GM19328 (cell line): ENCODE data around the gene HTR4.
"Not testable (repeated sequence)": the region's sequence is repeated elsewhere in the genome, so short reads cannot be mapped to it uniquely, and the experiment has no call there.

Experiments used
- ATAC-seq: cut with Tn5 transposase; IDR thresholded peaks from one replicate; pipeline ENCODE4 v1.9.1; 2021; ENCODE audit warnings: mild to moderate bottlenecking, moderate library complexity; ENCODE audit not compliant: unreplicated experiment

The HTR4 gene, protein sequence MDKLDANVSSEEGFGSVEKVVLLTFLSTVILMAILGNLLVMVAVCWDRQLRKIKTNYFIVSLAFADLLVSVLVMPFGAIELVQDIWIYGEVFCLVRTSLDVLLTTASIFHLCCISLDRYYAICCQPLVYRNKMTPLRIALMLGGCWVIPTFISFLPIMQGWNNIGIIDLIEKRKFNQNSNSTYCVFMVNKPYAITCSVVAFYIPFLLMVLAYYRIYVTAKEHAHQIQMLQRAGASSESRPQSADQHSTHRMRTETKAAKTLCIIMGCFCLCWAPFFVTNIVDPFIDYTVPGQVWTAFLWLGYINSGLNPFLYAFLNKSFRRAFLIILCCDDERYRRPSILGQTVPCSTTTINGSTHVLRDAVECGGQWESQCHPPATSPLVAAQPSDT

DNA sequence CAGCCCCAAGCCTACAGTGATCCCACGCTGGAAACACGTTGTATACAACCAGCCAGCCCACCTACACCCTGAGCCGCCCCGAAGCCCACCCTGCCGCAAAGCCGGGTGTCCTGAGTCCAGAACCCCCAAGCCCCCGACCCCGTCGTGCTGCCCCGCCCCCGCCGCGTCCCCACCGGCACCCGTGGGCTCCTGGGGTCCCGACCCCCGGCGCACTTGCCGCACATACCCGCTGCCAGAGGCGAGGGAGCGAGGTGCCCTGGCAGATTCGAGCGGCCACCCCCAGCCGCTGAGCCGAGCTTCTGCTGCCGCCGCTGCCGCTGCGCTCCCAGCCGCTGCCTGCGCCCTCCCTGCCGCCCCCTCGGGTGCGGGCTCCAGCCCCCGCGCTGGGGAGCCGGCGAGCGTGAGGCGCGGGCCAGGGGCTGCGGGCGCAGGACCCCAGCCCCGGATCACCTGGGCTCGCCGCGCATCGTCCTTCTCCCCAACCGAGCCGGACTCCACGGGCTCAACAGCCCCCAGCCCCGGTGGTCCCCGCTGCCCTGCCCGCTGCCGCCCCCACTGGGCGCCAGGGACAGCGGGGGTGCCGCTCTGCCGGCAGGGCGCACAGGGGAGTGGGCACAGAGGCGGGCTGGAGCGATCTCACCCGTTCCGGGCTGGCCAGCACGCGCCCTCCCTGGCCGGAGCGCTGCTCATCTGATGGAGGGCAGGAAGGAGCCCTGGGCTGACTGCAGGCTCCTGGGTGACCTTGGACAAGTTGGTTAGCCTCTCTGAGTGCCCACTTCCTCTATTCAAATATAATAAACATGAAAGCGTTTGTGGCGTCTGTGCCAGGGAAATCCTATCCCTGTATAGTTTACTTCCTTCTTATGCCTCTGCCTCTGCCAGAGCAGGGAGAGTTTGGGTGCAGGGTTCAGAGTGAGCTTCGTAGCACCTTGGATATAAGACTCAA lies at the start of gene HTR4:
HTR4 (minus strand) TSS at position 692 of the 946 bp plus-strand sequence. CDS start 17,513 bp downstream, outside the sequence.
- no peak for ATAC-seq

DNA sequence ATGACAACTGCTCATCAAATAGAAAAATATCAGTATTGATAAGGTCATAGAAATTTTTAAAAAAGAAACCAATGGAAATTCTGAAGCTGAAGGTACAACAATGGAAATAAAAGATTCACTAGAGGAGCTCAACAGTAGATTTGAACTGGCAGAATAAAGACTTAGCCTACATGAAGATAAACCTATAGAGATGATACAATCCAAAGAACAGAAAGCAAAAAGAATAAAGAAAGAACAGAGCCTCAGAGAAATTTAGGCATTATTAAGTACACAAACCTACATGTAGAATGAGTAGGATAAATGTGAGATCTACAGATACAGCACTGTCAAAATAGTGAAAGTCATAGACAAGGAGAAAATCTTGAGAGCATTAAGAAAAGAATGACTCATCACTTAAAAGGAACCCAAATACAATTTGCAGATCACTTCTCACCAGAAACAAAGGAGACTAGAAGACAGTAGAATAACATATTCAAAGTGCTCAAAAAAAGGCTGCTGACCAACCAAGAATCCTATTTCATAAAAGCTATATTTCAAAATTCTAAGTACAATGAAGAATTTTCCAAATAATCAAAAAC lies 47.8 kb upstream of the HTR4 start:
- no peak for ATAC-seq

DNA sequence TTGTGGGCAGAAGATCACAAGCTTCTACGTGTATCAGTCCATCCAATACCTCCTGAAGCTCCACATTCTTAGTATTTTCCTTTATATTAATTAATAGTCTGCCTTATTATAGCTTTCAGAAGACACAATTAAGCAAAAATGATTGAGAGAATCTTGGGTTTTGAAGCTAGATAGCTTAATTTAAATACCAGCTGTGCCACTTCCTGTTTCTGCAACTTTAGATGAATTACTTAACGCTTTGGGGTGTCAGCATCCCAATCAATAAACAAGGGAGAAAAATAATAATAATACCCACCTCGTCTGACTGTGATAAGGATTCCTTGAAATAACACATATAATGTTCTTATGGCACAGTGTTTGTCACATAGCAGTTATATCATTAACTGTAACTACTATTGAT lies 44.7 kb upstream of the HTR4 start:
- no peak for ATAC-seq

DNA sequence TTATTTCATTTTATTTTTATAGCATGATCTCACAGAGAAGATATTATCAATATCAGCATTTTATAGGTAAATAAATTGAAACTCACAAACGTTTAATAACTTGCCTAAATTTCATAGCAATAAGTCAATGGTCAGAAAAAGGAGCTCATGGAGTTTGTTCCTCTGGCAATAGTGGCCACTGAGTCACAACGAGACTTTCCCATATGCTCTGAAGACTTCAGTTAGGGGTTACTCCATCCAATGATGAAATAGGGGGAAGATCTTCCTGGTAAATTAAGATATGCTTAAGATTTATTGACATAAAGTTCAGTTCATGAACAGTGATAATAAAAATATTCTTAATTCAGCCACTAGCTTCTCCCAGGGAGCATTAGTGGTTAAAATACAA lies 43.5 kb upstream of the HTR4 start:
- no peak for ATAC-seq

DNA sequence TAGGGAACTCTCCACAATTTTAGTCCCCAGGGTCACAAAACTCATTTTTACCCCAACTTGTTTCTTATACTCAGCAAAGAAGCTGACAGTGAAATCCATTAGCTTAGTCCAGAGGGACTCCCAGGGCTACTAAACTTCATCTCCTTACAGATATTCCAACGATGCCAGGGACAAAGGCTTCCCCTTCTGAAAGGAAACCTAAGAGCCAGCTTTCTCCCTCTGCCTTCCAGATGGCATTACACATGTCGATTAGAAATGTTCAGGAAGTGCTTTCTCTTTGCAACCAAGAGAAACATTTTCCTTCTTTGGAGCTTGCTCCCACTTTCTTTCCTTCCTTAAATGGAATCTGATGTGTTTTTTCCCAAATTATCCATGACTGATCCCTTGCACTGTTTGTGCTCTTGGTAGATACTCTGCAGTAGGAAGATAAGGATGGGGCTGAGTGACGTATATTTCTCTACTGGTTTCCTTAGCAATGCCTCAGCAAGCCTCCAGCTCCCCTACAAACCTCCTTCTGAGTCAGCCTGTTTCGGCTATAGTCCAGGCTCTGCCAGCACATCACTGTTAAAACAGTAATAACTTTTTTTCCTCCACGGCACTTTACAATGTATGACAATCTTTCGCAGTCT lies 43.0 kb upstream of the HTR4 start:
- no peak for ATAC-seq

DNA sequence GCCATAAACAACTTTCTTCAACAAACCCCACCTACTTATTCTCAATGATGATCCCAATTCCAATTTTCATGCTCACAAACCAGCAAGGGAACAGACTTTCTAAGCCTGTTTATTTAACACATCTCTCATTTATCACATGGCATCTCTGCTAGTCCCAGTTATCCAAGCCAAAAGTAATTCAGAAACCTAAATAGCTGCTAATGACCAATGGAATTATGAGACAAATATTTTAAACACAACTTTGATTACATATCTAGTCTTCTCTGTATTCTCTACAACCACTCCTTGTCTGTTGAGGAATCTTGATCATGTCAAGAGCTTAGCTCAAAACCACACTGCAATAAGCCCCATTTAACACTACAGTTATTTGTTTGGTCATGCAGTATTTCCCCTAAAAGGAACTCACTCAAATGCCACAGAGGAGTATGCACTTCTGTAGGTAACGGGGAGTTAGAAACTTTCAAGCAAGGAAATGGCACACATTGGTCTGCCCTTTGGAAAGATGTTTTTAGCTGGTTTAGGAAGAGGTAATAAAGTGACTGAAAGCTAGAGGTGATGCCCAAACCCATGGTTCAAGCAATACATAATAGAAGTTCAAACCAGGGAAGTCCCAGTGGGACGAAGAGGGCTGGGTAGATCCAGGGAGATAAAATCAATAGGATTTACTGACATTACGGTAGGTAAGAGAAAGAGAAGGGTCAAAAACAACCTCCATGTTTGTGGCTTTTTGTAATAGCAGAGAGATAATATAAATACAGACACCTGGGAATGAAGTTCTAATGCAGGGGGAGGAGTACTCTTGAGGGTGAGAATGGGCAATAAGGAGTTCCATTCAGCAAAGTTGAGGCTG lies 42.1 kb upstream of the HTR4 start:
- ATAC-seq = no peak

DNA sequence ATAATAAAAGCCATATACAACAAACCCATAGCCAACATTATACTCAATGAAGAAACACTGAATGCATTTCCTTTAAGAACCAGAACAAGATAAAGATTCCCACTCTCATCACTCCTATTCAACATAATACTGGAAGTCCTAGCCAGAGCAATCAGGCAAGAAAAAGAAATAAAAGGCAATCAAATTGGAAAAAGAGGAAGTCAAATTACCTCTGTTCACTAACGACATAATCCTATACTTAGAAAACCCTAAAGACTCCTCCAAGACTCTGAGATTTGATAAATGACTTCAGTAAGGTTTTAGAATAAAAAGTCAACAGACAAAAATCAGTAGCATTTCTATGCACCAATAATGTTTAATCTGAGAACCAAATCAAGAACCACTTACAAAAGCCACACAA lies 36.6 kb upstream of the HTR4 start:
- no peak for ATAC-seq

DNA sequence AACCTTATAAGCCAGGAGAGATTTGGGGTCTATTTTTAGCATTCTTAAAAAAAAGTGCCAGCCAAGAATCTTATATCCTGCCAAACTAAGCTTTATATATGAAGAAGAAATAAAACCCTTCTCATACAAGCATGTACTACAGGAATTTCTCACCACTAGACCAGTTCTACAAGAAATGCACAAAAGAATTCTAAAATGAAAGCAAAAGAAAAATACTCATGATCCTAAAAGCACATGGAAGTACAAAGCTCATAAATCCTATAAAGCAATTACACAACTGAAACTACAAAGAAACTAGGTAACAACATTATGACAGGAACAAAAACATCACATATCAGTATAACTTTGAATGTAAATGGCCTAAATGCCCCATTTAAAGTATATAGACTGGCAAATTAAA lies 34.5 kb upstream of the HTR4 start:
- no peak for ATAC-seq

DNA sequence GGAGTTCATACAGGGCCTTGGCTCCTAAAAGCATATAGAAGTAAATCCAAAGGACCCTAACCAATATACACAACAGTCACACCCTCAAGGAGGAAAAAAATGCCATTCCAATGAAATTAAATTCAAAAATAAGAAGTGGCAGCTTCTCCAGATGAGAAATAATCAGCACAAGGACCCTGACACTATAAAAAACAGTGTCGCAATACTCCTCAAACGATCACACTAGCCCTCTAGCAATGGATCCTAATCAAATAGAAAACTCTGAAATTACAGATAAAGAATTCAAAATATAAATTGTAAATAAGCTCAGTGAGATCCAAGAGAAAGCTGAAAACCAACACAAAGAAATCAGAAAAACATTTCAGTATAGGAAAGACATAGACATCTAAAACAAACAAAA lies 33.5 kb upstream of the HTR4 start:
- ATAC-seq = no peak

DNA sequence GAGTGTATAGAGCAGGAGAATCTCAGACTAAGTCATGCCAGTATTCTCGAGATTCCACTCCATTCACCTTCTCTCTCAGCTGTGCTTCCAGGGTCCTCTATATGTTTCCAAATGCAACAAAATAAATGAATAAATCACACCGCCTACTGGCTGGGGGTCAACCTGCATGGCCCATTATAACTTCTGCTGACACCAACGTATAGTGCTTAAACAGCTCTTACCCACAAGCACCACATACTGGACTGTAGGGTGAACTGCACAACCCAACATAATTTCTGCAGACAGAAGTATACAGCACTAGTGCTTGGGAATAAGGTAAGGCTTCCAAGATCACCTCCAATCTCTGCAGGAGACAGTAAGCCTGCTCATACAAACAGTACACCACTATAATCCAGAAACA lies 33.1 kb upstream of the HTR4 start:
- ATAC-seq = peak; percentile 98

DNA sequence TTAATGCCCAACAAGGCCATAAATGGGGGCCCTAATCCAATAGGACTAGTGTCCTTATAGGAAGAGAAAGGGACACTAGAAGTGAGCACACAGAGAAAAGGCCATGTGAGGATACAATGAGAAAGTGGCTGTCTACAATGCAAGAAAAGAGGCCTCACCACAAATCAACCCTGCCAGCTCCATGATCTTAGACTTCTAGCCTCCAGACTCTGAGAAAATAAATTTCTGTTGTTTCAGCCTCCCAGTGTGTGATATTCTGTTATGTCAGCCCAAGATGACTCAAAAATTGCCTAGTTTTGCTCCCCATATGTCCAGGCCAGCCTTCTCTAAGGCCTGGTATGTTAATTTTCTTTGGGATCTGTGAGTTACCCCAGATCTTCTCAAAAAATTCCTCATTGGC lies 32.3 kb upstream of the HTR4 start:
- ATAC-seq = no peak

DNA sequence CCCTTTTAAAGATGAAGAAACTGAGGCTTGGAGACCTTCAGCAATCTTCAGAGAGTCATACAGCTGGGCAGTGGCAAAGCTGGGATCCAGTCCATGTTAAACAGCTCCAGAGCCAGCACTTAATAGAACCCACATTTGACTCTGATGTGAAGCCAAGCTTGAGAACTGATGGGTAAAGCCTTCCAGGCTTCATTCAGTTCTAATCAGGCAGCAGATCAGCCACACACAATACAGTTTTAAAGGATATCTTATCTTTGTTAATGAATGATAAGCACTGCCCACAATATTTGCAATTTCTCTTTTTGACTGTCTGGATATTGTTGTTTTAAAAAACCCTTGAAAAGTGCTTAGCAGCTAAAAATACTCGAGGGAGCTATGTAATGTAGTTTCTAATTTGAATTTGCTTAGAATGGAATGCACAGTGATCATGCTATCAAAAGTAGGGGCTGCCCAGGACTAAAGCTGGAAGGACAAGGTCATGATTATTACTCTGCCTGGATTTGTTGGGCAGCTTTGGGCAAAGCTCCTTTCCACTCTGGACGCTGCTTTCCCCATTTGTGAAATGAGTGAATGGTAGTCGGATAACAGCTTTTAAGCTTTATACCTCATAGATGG lies 31.3 kb upstream of the HTR4 start:
- no peak for ATAC-seq

DNA sequence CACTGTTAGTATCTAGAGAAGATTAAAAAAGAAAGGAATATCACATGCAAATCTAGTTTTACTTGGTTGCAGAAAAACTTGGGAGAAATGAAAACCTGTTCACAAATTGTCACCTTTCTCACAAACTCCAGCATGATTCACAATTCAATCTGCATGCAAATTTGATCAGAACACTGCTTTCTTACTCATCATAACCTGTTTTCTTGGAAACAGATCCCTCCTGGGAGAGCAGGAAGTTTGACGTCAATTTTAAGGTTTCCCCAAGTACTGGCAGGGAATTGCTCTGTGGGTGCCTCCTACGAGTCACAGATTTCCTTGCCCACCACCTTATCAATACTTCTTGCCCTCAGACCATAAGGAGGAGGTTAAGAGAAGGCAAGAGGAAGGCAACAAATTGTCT lies 30.2 kb upstream of the HTR4 start:
- ATAC-seq = no peak

DNA sequence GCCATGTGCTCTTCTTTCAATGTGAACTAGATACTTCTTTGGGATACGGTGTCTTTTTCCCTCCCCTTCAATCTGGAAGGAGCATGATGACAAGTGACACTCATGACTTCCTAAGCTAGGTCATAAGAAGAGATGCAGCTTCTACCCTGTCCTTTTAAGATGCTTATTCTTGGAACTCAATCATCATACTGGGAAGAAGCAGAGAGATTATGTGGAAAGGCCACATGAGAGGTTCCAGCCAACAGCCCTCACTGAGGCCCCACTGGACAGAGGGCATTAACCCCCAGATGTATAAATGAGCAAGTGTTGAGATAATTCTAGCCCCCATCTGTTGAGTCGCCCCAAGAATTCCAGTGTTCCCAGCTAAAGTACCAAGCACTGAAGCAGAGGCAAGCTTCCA lies 29.3 kb upstream of the HTR4 start:
- no peak for ATAC-seq

DNA sequence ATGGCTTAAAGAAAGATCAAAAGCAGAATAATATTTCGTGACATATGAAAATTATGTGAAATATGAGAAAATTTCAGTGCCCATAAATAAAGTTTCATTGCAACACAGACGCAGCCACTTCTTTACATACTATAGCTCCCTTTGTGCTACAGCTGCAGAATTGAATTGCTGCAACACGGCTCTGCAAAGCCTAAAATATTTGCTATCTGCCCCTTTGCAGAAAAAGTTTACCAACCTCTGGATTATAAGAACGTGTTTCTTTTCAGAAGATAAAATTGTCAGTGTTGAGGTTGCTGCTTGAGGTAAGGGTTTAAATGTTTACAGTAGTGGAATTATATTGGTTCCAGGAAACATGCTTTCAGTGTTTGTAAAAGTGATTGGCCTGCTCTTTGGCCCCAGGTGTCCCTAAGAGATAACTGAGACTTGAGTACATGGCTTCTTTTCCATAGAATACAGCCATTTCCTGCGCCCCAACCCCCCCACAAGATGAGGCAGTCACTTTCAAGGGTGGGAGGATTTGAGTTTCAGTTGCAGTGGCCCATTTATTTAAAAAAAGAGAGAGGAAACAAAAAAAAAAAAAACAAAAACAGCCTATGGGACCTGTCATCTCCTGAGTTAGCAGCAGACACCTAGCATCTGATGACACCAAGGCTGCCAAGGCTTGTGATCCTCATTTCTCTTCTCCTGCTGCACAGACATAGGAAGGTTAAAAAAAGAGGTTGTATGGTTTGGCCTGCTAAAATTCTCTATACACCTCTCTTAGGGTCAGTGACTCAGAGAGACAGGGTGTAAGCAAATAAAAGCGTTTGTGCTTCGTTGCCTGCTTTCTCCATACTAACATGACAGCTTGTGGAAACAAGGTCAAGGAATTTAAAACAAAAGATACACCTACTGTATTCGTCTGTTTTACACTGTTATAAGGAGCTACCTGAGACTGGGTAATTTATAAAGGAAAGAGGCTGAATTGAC lies 28.0 kb upstream of the HTR4 start:
- no peak for ATAC-seq

DNA sequence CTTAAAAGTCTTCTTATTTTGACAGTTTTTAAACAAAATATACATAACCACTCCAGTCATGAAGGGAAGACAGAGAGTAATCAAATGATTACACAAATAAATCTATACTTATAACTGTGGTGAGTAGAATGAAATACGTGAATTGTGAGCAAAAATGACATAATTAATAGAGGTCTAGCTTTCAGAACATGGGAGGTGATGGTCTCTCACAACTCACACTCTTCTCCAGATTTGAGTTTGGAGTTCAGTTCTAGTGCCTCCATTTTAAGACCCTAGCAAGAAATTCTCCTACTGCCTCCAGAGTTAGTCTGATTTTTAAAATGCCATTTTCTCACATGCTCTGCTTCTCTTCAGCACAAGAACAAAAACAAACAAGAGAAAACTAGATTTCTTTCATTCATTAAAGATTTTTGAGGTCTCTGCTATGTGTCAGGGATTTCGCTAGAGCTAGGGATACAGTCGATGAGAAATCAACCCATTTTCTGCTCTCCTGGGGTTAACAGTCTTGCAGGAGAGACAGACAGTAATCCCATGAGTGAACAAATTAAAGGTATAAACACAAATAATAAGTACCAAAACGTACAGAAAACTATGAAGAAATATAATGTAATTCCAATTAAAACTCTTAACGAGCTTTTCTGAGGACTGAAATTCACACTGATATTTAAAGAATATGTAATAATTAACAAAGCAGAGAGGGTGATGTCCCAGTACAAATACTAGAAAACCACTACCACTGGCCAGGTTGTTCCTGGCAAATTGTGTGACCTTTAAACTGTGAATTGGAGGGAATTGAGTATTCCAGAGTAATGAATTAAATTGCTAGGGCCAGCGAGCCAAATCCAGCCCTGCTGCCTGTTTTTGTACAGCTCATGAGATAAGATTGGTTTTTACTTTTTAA lies 27.1 kb upstream of the HTR4 start:
- ATAC-seq = no peak

DNA sequence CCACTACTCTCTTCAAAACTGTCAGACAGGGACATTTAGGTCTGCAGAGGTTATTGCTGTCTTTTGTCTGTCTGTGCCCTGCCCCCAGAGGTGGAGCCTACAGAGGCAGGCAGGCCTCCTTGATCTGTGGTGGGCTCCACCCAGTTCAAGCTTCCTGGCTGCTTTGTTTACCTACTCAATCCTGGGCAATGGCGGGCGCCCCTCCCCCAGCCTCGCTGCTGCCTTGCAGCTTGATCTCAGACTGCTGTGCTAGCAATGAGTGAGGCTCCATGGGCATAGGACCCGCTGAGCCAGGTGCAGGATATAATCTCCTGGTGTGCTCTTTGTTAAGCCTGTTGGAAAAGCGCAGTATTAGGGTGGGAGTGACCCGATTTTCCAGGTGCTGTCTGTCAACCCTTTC lies 19.4 kb upstream of the HTR4 start:
- ATAC-seq = not testable (repeated sequence)

DNA sequence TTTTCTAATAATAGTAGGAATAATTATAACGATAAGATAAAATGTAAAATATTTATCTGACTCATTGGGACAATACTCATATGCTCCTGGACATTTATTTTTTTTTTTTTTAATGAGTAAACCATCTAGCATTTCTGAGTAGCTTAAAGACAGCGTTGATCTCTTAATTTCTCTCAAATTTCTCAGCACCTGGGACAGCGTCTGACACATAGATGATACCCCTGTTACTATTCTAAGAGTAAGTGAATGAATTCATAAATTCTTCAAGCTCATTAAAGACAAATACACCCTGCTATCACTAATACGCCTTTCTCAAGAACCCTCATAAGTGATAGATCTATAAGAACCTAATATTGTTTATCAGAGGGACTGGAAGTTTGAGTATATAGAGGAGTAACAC lies 12.0 kb upstream of the HTR4 start:
- no peak for ATAC-seq
